HuH-7 (cell line): ENCODE results near the gene CEPT1.

Source experiments
- DNase-seq: peaks from one replicate; pipeline ENCODE4 v3.0.0; 2011; ENCODE audit warnings: low spot score

The CEPT1 gene

GRCh38 chr1:111147948-111148347 lies 7.9 kb downstream of the CEPT1 start:
- no peak for DNase-seq

GRCh38 chr1:111148376-111148881 lies 8.4 kb downstream of the CEPT1 start:
- no peak for DNase-seq

GRCh38 chr1:111151838-111152237 lies 11.8 kb downstream of the CEPT1 start:
- DNase-seq = no peak

- DNase-seq = no peak
Measured at GRCh38 chr1:111154021-111154999, 14.3 kb downstream of the CEPT1 start.

- DNase-seq = no peak
Measured at GRCh38 chr1:111157431-111157830, 17.4 kb downstream of the CEPT1 start.

GRCh38 chr1:111161843-111162487 lies 21.9 kb downstream of the CEPT1 start:
- no peak for DNase-seq

- no peak for DNase-seq
Measured at GRCh38 chr1:111162488-111162880, 22.5 kb downstream of the CEPT1 start.

- no peak for DNase-seq
Measured at GRCh38 chr1:111163363-111163762, 23.3 kb downstream of the CEPT1 start.

GRCh38 chr1:111164151-111164550 lies 24.1 kb downstream of the CEPT1 start:
- DNase-seq = no peak

GRCh38 chr1:111172463-111172862 lies 32.4 kb downstream of the CEPT1 start:
- DNase-seq = no peak

GRCh38 chr1:111174070-111174469 lies 34.0 kb downstream of the CEPT1 start:
- no peak for DNase-seq

- DNase-seq = no peak
Measured at GRCh38 chr1:111175349-111175748, 35.3 kb downstream of the CEPT1 start.

- DNase-seq = no peak
Measured at GRCh38 chr1:111176678-111177077, 36.7 kb downstream of the CEPT1 start.

- DNase-seq = no peak
Measured at GRCh38 chr1:111179968-111180533, 40.0 kb downstream of the CEPT1 start.

- DNase-seq = no peak
Measured at GRCh38 chr1:111182052-111182451, 42.0 kb downstream of the CEPT1 start.

- DNase-seq = no peak
Measured at GRCh38 chr1:111183308-111184069, 43.5 kb downstream of the CEPT1 start.

- DNase-seq = no peak
Measured at GRCh38 chr1:111184663-111185062, 44.6 kb downstream of the CEPT1 start.

GRCh38 chr1:111190931-111191451 lies 51.0 kb downstream of the CEPT1 start:
- no peak for DNase-seq

- no peak for DNase-seq
Measured at GRCh38 chr1:111191496-111191895, 51.5 kb downstream of the CEPT1 start.

- DNase-seq = no peak
Measured at GRCh38 chr1:111192074-111192473, 52.1 kb downstream of the CEPT1 start.

- DNase-seq = no peak
Measured at GRCh38 chr1:111192658-111193519, 52.9 kb downstream of the CEPT1 start.
